NCI-H2196 (cell line): ENCODE measurements around the gene ECE2.
"Not testable (repeated sequence)": the region's sequence is repeated elsewhere in the genome, so short reads cannot be mapped to it uniquely, and the experiment has no call there.

ENCODE experiments used
- DNase-seq: peaks from one replicate; lab custom pipeline; 2025; ENCODE audit not compliant: unreplicated experiment; lab: John Stamatoyannopoulos, UW

Gene ECE2

DNA sequence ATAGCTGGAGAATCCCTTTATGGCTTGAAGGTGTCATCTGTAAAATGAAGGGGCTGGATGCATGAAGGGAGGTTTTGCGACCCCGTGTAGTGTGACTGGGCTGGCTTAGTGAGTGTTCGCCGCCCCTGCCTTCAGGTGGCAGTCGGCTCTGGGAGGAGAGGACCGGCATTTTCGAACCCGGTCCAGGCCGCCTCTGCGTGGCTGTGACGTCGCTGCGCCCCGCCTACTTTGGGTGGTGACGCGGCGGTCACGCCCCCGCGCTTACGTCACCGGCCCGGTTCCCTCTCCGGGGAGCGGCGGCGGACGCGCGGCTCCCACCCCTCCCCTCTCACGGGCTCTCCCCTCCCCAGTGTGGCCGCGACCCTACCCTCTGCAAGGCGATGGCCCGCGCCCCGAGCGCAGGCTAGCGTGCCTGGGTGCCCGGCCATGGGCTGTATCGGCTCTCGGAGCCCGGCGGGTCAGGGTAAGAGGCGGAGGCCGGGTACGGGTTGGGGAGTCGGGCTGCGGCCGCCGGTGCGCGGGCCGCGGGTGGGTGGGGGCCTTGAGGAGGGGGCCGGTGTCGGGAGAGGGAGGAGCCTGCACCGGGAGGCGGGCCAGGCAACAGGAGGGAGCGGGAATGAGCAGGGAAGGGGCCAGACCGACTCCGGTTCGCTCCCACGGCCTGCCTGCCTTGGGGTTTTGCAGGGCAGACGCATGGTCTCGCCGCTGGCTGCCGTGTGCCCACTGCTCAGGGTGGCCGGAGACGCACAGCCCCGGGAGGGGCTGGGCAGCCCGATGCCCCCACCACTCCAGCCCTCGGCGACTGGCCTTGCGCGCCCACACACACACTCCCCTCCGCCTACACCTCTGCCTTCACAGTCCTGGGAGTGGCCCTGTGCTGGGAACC lies 60.1 kb downstream of the ECE2 start:
- DNase-seq = peak; percentile 99

GRCh38 chr3:184336547-184337398 lies 61.0 kb downstream of the ECE2 start:
- DNase-seq = peak; percentile 92

DNA sequence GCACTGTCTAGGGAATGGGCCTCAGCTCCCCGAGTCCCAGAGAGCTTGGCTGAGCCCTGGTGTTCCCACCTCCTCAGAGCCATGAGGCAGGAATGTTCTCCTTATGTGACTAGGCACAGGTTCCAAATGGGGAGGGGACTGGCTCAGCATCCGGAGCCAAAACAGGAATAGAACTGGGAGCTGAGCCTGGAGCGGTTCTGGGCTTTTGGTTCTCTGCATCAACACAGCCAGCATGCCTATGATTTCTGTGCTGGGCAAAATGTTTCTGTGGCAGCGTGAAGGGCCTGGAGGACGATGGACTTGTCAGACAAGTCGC lies 61.5 kb downstream of the ECE2 start, which contains the start of gene FAM131A:
Gene FAM131A (plus strand): TSS at position 202 of the 316 bp plus-strand sequence. CDS start 31 bp downstream, at position 233.
- DNase-seq = no peak

DNA sequence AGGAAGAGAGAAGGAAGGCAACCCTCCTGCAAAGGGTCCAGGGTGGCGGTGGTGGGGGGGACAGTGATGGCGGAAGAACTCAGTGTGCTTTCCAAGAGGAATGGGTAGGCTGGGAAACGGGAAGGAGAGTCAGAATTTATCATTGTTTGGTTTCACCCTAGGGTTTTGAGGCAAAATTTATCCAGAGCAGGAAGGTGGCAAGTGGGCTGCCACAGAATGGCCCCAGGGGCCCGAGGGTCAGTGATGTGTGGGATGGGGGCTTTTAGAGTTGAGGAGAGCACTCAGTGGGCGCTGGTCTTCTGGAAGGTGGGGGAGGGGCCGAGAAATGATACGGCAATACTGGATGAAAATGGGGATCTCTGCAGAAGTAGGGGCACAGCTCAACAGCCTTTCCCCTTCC lies 62.2 kb downstream of the ECE2 start:
- no peak for DNase-seq

GRCh38 chr3:184338511-184338945 lies 62.7 kb downstream of the ECE2 start:
- peak; percentile 100 for DNase-seq

GRCh38 chr3:184339001-184339400 lies 63.2 kb downstream of the ECE2 start:
- DNase-seq = peak; percentile 83

DNA sequence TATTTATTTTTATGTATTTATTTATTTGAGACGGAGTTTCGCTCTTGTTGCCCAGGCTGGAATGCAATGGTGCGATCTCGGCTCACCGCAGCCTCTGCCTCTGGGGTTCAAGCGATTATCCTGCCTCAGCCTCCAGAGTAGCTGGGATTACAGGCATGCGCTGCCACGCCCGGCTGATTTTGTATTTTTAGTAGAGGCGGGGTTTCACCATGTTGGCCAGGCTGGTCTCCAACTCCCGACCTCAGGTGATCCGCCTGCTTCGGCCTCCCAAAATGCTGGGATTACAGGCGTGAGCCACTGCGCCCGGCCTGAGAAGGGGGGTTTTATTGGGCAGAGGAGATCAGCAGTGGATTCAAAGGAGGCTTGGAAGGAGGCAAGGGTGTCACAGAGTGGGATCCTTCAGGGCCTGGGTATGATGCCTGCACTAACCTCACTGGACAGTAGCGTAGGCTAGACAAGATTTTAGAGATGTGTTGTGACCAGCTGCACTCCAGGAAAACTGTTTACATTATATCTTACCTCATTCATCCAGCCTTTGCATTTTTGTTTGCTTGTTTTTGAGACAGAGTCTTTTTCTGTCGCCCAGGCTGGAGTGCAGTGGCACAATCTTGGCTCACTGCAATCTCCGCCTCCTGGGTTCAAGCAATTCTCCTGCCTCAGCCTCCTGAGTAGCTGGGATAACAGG lies 63.8 kb downstream of the ECE2 start:
- not testable (repeated sequence) for DNase-seq

GRCh38 chr3:184341925-184342324 lies 66.1 kb downstream of the ECE2 start:
- DNase-seq = peak; percentile 100
